Urothelium cell line (cell line): ENCODE results near the gene NYAP2.

Experiments
- DNase-seq: peaks from one replicate; pipeline ENCODE4 v3.0.0; 2011; ENCODE audit warnings: low spot score, mixed read lengths
- FAIRE-seq: peaks from 2 replicates; lab custom pipeline; 2011; peaks lifted over from hg19 to GRCh38; lab: Jason Lieb, UNC

NYAP2 gene

DNA sequence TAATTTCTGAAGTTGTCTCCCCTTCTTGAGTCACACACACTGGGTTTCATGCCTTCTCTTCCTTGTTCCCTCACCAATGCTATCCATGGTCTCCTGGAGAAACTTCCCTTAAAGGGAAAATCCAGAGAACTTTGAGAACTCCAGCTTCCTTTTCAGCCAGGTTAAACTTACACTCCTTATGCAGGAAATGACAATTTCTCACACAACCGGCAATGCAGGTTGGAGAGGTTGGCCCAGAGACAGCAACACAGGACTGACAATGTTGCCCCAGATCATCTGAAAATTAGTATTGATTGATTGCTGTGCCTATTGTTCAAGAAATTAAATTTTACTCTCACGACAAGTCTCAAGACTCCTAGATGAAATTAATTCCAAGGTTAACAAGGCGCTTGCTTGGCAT, 292.2 kb downstream of the NYAP2 start:
- FAIRE-seq = no peak
- DNase-seq = no peak

DNA sequence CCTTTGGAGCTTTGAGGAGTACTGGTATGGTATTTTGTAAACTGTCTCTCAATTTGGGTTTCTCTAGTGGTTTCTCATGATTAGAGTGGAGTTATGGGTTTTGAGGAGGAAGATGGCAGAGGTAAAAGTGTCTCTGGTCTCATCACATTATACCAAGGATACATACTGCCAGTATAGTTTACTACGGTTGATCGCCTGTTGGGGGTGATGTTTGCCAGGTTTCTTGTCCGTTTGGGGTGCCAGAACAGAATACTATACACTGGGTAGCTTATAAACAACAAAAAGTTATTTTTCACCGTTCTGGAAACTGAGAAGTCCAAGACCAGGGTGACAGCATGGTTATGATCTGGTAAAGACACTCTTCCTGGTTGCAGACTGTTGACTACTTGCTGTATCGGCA, 293.7 kb downstream of the NYAP2 start:
- no peak for FAIRE-seq
- no peak for DNase-seq

DNA sequence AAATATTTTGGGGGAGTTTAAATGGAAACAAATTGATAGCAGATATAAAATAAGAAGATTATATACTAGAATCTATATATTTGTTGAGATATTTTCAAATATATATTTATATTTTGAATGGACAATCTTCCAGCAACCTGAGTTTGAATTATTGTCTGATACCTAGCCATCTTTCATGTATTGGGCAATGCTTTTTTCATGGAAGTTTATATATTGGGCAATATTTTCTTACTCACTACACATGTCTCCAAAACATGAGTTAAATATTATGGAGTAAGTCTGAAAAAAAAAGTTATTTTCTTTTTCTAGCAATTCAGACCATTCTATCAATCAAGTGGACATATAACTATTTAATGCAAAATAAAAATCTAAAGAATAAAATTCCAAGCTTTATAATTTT, 295.2 kb downstream of the NYAP2 start:
- DNase-seq (no peak), FAIRE-seq (no peak)

DNA sequence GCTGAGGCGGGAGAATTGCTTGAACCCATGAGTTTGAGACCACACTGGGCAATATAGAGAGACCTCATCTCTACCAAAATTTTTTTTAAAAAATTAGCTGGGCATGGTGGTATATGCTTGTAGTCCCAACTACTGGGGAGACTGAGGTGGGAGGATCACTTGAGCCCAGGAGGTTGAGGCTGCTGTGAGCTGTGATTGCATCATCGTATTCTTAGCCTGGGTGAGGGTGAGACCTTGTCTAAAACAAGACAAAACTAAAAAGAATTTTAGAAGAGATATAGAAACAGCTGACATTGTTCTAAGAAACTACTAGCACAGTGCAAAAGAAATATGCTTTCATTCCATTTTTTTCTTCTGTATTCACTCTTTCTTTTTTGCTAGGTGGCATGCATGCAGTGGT, 298.4 kb downstream of the NYAP2 start:
- no peak for FAIRE-seq
- no peak for DNase-seq
